K562 (cell line): ENCODE data around the gene PTGIS. TPM values are rescaled to one million over a fixed set of nuclear protein-coding genes. Genes with fewer than 3 reads are reported as not detected.

Experiments used
- BCOR ChIP-seq: fragments of 450-650 bp; IDR thresholded peaks from 2 replicates; pipeline ENCODE4 v1.6.1; 2016
- CAMTA2 ChIP-seq: fragments of 250-450 bp; sonication (Bioruptor Pico); conservative IDR thresholded peaks from 2 replicates; pipeline ENCODE4 v1.5.1; 2022
- CHCHD3 ChIP-seq: fragments of 250-450 bp; sonication (Bioruptor Pico); IDR thresholded peaks from 2 replicates; pipeline ENCODE4 v2.1.2; 2022; ENCODE audit warnings: mild to moderate bottlenecking
- DPF2 ChIP-seq: fragments of 450-650 bp; IDR thresholded peaks from 2 replicates; pipeline ENCODE4 v1.6.1; 2016
- KDM1A ChIP-seq, 2 experiments: fragments of 450-650 bp; IDR thresholded peaks; 2 replicates each; pipeline ENCODE4 v1.6.1; 2016; ENCODE audit warnings: mild to moderate bottlenecking in 2 of 2
- RBM25 ChIP-seq: fragments of 200-400 bp; formaldehyde crosslinking; IDR thresholded peaks from 2 replicates; pipeline ENCODE4 v1.6.1; 2018; ENCODE audit warnings: low read length, low read depth, moderate library complexity; ENCODE audit not compliant: severe bottlenecking
- RBM39 ChIP-seq: fragments of 200-400 bp; formaldehyde crosslinking; optimal IDR thresholded peaks from 2 replicates; pipeline ENCODE3; 2018; ENCODE audit warnings: low read depth, low read length
- SETDB1 ChIP-seq: IDR thresholded peaks from one replicate; pipeline ENCODE4 v1.6.1; 2012; ENCODE audit warnings: low read length, control low read depth, inconsistent platforms
- polyA plus RNA-seq, 8 experiments: library from polyadenylated mRNA; depleted of rRNA in 4 of 8; stranded (reverse) in 5 of 8; unstranded in 3 of 8; fragments of >200 nt; fragmentation: Nextera tagmentation in 2 of 8; fragmentation: Illumina TruSeq in 1 of 8; extraction: Ambion mirVana in 2 of 8; extraction: Trizol in 1 of 8; gene quantifications; 2 replicates each; pipeline versions ENCODE4 v1.2.1 to v1.2.3, GENCODE V29; 2011 to 2014; ENCODE audit warnings: inconsistent platforms in 1 of 8, missing spikeins in 1 of 8
- total RNA-seq, 7 experiments: library from RNA; depleted of rRNA in 6 of 7; stranded (reverse); fragments of >200 nt in 6 of 7; fragmentation: Illumina TruSeq in 2 of 7; extraction: Trizol in 2 of 7; gene quantifications; 2 replicates each; pipeline versions ENCODE4 v1.2.1 to v1.2.3, GENCODE V29; 2011 to 2021; ENCODE audit warnings: low replicate concordance in 1 of 7
- TF ChIP-seq, protein P1 (sequence below): fragments of 450-650 bp; formaldehyde crosslinking; IDR thresholded peaks from 2 replicates; pipeline ENCODE4 v1.4.0; 2020; ENCODE audit warnings: mild to moderate bottlenecking, moderate library complexity
- TF ChIP-seq, protein P2 (sequence below): fragments of 450-650 bp; IDR thresholded peaks from one replicate; pipeline ENCODE4 v1.6.1; 2018; ENCODE audit warnings: mild to moderate bottlenecking, moderate library complexity; ENCODE audit not compliant: partially characterized antibody
- TF ChIP-seq, protein P3 (sequence below): fragments of 150-350 bp; IDR thresholded peaks from 2 replicates; pipeline ENCODE4 v1.6.1; 2014; ENCODE audit warnings: low read depth, mild to moderate bottlenecking, low read length, borderline replicate concordance

PTGIS gene
- total and polyA plus RNA-seq, 9 of the 15 experiments (the other 6 are each of a cell fraction or from before 2014, with no cell fraction given): not detected

- TF ChIP-seq, protein P1, sequence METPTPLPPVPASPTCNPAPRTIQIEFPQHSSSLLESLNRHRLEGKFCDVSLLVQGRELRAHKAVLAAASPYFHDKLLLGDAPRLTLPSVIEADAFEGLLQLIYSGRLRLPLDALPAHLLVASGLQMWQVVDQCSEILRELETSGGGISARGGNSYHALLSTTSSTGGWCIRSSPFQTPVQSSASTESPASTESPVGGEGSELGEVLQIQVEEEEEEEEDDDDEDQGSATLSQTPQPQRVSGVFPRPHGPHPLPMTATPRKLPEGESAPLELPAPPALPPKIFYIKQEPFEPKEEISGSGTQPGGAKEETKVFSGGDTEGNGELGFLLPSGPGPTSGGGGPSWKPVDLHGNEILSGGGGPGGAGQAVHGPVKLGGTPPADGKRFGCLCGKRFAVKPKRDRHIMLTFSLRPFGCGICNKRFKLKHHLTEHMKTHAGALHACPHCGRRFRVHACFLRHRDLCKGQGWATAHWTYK (CRISPR knock-in tag): no peak
- no peak for TF ChIP-seq CHCHD3
- TF ChIP-seq RBM39: no peak
- peak; percentile 43; the same call in 1 of the 2 replicates for TF ChIP-seq BCOR
- TF ChIP-seq, protein P2, sequence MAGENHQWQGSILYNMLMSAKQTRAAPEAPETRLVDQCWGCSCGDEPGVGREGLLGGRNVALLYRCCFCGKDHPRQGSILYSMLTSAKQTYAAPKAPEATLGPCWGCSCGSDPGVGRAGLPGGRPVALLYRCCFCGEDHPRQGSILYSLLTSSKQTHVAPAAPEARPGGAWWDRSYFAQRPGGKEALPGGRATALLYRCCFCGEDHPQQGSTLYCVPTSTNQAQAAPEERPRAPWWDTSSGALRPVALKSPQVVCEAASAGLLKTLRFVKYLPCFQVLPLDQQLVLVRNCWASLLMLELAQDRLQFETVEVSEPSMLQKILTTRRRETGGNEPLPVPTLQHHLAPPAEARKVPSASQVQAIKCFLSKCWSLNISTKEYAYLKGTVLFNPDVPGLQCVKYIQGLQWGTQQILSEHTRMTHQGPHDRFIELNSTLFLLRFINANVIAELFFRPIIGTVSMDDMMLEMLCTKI: no peak
- TF ChIP-seq KDM1A (IDR thresholded peaks at IDR 0.05): 0 out of 4 replicates have a peak, but pooled peaks of 1 of the 2 experiments have one; percentile 29
- peak; percentile 73 for TF ChIP-seq RBM25
- no peak for TF ChIP-seq SETDB1
- TF ChIP-seq, protein P3, sequence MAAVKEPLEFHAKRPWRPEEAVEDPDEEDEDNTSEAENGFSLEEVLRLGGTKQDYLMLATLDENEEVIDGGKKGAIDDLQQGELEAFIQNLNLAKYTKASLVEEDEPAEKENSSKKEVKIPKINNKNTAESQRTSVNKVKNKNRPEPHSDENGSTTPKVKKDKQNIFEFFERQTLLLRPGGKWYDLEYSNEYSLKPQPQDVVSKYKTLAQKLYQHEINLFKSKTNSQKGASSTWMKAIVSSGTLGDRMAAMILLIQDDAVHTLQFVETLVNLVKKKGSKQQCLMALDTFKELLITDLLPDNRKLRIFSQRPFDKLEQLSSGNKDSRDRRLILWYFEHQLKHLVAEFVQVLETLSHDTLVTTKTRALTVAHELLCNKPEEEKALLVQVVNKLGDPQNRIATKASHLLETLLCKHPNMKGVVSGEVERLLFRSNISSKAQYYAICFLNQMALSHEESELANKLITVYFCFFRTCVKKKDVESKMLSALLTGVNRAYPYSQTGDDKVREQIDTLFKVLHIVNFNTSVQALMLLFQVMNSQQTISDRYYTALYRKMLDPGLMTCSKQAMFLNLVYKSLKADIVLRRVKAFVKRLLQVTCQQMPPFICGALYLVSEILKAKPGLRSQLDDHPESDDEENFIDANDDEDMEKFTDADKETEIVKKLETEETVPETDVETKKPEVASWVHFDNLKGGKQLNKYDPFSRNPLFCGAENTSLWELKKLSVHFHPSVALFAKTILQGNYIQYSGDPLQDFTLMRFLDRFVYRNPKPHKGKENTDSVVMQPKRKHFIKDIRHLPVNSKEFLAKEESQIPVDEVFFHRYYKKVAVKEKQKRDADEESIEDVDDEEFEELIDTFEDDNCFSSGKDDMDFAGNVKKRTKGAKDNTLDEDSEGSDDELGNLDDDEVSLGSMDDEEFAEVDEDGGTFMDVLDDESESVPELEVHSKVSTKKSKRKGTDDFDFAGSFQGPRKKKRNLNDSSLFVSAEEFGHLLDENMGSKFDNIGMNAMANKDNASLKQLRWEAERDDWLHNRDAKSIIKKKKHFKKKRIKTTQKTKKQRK: no peak
- TF ChIP-seq CAMTA2: no peak
- TF ChIP-seq DPF2: no peak
Observed at GRCh38 chr20:49597825-49598395, 30.0 kb upstream of the PTGIS start (continued).
